GM19397 (cell line): Measurements from ENCODE around the gene GAB4.
"Not testable (repeated sequence)": the region's sequence is repeated elsewhere in the genome, so short reads cannot be mapped to it uniquely, and the experiment has no call there.

Experiments used
- ATAC-seq: cut with Tn5 transposase; IDR thresholded peaks from one replicate; pipeline ENCODE4 v1.9.1; 2021; ENCODE audit warnings: mild to moderate bottlenecking, moderate library complexity; ENCODE audit not compliant: unreplicated experiment

The GAB4 gene

GRCh38 chr22:16914911-16915310 is 93.1 kb downstream of the GAB4 start:
- ATAC-seq, result not testable (repeated sequence)

GRCh38 chr22:16914006-16914405 is 94.0 kb downstream of the GAB4 start:
- ATAC-seq, result no peak

- no peak for ATAC-seq
Observed at GRCh38 chr22:16912281-16912680, 95.7 kb downstream of the GAB4 start.
